Cardiac fibroblast (primary cell): ENCODE measurements around the gene CHURC1.

Experiments used
- DNase-seq, 2 donors: peaks; one replicate each; pipeline versions ENCODE4 v3.0.0 to v3.0.0-alpha.2; 2010; ENCODE audit warnings: low read depth in 2 of 2
- H3K4me3 ChIP-seq, 2 donors: replicated peaks in 1 of 2; 1 replicate in 1 of 2; 2 replicates in 1 of 2; pipeline ENCODE4 v1.5.1; 2011; ENCODE audit warnings: low read depth in 2 of 2, low read length in 2 of 2, mild to moderate bottlenecking in 2 of 2, moderate library complexity in 1 of 2
- TF ChIP-seq, protein P1 (sequence below): IDR thresholded peaks from one replicate; pipeline ENCODE4 v1.5.1; 2011; ENCODE audit warnings: low read depth, mild to moderate bottlenecking, low read length, inconsistent platforms

CHURC1 gene

DNA sequence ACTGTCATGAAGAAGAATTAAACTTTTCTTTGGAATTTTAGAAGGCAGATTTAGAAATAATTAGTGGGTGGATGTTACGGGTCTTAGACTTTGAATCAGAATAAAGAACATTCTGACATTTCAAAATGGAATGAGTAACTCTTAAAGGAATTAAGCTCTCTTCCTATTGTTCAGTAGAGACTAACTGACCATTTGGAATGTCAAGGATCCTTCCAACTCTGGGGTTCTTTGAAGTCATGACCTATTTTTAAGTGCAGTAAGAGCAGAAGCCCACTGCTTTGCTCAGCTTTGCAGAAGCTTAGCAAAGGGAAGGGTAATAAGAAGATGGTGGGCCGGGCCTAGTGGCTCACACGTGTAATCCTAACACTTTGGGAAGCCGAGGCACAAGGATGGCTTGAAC lies 4.0 kb downstream of the CHURC1 start:
- TF ChIP-seq, protein P1, sequence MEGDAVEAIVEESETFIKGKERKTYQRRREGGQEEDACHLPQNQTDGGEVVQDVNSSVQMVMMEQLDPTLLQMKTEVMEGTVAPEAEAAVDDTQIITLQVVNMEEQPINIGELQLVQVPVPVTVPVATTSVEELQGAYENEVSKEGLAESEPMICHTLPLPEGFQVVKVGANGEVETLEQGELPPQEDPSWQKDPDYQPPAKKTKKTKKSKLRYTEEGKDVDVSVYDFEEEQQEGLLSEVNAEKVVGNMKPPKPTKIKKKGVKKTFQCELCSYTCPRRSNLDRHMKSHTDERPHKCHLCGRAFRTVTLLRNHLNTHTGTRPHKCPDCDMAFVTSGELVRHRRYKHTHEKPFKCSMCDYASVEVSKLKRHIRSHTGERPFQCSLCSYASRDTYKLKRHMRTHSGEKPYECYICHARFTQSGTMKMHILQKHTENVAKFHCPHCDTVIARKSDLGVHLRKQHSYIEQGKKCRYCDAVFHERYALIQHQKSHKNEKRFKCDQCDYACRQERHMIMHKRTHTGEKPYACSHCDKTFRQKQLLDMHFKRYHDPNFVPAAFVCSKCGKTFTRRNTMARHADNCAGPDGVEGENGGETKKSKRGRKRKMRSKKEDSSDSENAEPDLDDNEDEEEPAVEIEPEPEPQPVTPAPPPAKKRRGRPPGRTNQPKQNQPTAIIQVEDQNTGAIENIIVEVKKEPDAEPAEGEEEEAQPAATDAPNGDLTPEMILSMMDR = no peak
- peak in 1 of 2 donors; percentile 58 for DNase-seq
- no peak overlapping the region for H3K4me3 ChIP-seq

- H3K4me3 ChIP-seq = no peak overlapping the region
- DNase-seq = no peak
- TF ChIP-seq, protein P1 = no peak
Observed at GRCh38 chr14:64919215-64919614, 5.0 kb downstream of the CHURC1 start.

- no peak overlapping the region for H3K4me3 ChIP-seq
- TF ChIP-seq, protein P1 = no peak
- DNase-seq = peak; percentile 22 to 56
Observed at GRCh38 chr14:64919618-64920017, 5.4 kb downstream of the CHURC1 start.

- no peak for DNase-seq
- H3K4me3 ChIP-seq = no peak overlapping the region
- TF ChIP-seq, protein P1 = no peak
Observed at GRCh38 chr14:64920465-64920864, 6.2 kb downstream of the CHURC1 start.

DNA sequence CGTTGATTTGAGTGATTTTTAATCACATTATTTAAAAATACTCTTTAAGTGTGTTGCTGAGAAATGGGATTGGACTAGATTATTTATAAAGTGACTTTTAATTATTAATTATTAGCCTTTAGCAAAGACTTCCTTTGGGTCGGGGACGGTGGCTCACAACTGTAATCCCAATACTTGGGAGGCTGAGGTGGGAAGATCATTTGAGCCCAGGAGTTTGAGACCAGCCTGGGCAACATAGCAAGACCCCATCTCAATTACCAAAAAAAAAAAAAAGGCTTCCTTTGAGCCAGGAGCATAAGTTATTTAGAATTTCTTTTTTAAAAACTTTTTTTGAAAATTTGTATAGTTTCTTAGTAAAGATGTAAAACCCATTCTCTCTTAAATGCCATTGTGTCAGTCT lies 8.8 kb downstream of the CHURC1 start:
- no peak for DNase-seq
- H3K4me3 ChIP-seq = no peak overlapping the region
- TF ChIP-seq, protein P1 = no peak

DNA sequence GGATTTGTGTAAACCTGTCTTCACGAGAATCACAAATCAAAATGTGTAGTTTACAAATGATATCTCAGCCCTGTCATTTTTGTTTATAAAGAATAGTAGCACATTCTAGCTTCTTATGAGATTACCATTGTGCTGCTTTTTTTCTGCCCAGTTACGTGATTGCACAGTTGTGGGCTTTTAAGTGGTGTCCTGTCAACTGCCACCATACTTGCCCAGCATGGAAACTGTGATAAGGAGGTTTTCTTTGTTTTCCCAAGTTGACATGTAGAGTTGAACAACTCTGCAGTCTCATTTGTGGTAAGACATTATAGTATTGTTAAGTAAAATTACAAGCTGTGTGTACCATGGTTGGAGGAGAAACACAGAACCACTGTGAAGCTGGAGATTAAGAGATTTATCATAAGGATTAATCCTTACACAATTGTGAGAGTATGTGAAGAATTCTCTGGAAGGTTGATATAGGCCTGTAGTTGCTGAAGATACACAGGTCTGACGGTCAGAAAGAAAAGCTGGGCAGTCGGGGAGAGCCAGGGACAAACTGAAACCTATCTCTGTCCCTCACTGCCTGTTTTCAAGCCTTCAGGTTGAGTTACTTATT lies 12.2 kb downstream of the CHURC1 start:
- DNase-seq = no peak
- TF ChIP-seq, protein P1 = no peak

GRCh38 chr14:64927031-64927430 lies 12.8 kb downstream of the CHURC1 start:
- no peak for DNase-seq
- TF ChIP-seq, protein P1 = no peak
- no peak overlapping the region for H3K4me3 ChIP-seq

More for the DNA sequence above, 12.2 kb downstream of the CHURC1 start:
- no peak overlapping the region for H3K4me3 ChIP-seq
